SW480 (cell line): ENCODE results near the gene ARID2.
A peak's percentile ranks its signal among the peaks of the same experiment; 100 is the strongest.

Experiments used
- DNase-seq: peaks from one replicate; pipeline ENCODE4 v3.0.0-alpha.2; 2016; ENCODE audit warnings: low spot score

ARID2 gene

GRCh38 chr12:45877069-45877468 lies 147.6 kb downstream of the ARID2 start:
- no peak for DNase-seq

- no peak for DNase-seq
These were observed 149.2 kb downstream of the ARID2 start for GRCh38 chr12:45878630-45879255.

DNA sequence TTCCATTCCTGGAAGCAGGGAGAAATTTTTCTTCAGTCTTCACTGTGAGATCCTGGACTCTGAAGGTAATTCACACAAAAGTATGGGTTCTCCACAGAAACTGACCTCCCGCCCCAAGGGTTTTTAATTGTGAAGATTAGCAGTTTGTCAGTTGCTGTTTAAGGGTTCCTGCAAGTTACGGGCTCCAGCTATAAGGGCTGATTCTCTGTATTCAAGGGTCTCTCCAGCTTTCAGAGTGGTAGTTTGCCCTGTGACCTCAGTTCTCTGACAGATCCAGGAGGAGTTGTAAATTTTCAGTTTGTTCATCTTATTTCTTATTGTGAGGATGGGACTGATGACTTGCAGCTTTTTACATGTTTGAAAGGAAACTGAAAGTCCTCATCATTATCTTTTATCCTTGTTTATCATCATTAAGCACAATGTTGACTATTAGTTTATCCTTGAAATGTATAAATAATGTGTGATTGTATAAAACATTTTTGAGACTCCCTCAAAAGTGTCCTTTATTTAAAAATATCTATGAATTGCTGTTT lies 149.9 kb downstream of the ARID2 start:
- no peak for DNase-seq

- no peak for DNase-seq
These were observed 151.0 kb downstream of the ARID2 start for GRCh38 chr12:45880533-45880932.

- no peak for DNase-seq
These were observed 153.7 kb downstream of the ARID2 start for GRCh38 chr12:45883187-45883586.

GRCh38 chr12:45886685-45887084 lies 157.2 kb downstream of the ARID2 start:
- no peak for DNase-seq

DNA sequence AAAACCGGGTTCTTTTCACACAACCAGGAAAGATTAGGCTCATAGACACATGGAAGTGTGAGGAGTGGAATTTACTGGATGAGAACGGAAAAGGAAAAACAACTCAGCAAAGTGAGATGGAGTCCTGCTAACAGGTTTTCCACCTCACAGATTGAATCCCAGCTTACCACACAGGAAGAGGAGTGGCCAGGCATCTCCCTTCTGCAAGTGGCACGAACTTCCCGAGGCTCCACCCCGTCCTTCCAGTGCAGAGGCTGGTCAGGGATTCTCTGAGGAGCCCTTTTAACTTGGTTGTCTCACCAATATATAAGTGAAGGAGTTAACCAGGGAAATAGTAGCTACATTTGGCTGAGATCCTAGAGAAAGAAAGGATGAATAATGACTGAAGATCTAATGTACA lies 158.0 kb downstream of the ARID2 start:
- no peak for DNase-seq

DNA sequence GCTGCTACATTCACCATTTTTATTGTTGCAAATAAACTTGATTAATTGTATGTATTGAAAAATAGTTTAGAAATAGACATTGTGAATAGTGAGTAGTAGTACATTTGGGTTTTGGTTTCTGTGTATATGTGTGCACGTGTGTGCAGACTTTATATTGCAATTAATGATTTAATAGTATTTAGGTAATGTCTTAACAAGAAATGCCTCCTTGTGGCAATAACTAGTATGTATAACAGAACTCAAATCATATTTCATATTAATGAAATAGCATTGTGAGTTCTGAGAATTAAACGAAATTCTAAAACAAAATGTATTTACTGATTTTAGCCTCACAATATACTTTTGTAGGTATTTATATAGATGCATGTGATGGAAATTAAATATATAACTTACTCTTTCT lies 160.8 kb downstream of the ARID2 start:
- DNase-seq = no peak

- no peak for DNase-seq
These were observed 163.7 kb downstream of the ARID2 start for GRCh38 chr12:45893240-45893639.

- no peak for DNase-seq
These were observed 166.5 kb downstream of the ARID2 start for GRCh38 chr12:45895961-45896360.

GRCh38 chr12:45898094-45898493 lies 168.6 kb downstream of the ARID2 start:
- no peak for DNase-seq

DNA sequence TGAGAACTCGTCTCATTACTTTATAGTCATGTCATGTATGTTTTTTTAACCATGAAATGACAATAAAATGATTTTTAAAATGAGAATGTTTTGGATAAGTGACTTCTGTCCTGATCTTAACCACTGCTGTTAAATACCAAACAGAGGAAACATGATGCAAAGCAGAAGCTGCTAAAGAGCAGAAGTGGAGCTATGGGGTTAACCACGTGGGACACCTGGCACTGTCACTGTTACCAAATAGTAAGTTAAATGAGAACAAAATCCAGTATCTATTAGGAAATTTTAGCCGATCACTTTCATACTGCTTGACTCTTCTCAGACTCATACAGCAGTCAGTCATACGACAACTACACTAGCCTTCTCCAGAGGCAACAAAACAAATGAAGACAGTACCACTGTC lies 178.4 kb downstream of the ARID2 start:
- no peak for DNase-seq

- DNase-seq = no peak
These were observed 179.7 kb downstream of the ARID2 start for GRCh38 chr12:45909041-45909713.

GRCh38 chr12:45912774-45913173 lies 183.3 kb downstream of the ARID2 start:
- DNase-seq = no peak

DNA sequence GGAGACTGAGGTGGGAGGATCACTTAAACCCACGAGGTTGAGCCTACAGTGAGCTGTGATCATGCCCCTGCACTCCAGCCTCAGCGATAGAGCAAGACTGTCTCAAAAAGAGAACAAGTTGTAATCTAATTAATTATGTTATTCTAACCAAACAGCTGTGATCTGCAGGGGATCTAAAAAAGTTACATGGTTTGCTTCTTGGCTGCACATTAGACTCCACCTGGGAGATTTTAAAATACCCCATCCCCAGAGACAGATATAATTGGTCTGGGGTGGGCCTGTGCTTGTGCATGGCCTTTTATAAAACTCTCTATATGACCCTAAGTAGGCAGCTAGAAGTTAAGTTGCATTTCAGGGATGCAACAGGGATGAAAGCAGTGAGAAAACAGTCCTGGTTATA lies 184.1 kb downstream of the ARID2 start:
- DNase-seq = no peak

DNA sequence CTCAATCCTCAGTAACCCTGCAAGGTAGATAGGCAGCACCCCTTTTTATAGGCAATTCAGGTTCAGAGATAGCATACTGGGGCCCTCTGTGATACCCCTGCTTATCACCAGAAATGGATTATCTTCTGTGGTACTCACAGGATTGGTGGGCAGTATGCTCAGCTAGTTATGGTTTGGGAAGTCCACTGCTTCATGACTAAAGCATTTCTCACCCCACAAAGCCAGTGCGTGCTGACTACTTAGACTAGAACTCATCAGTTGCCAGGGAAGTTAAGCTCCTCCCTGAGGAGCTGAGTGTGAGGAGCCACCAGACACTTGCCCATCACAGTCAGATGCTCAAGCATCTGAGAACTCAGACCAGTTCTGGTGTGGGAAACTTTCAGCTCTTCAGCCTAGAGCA lies 184.6 kb downstream of the ARID2 start:
- DNase-seq = peak; percentile 3

DNA sequence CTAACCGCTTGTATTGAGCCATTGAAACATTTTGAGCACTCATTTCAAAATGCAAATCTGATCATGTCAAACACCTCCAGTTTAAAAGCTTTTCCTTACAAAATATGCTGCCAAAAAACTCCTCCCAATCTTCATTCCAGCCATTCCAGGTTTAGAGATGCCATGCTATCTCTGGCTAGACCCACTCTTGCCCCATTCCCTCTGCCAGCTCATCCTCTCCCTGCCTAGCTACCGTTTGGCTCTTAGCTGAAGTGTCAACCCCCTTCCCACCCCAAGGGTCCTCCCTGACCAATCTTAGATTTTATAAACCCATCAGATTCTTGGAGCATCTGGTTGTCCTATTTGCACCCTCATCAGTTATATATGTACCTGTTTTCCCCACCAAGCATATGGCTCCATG lies 185.9 kb downstream of the ARID2 start:
- no peak for DNase-seq

DNA sequence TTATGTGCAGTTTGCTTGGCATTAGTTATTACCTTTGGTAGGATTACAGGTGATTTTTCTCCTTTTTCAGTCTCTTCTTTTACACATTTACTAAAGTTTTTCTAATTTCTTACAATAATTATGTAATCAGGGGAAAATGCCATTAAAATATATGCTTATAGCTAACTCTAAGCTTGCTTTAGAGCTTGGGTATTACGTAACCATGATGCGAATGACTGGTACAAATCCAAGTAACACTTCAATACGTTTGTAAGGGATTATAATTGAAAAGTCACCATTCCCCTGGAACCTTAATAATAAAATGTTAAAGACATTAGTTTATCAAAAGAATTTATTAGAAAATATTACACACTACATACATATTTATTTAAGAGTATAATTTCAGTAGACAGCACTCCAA lies 189.3 kb downstream of the ARID2 start:
- DNase-seq = no peak

DNA sequence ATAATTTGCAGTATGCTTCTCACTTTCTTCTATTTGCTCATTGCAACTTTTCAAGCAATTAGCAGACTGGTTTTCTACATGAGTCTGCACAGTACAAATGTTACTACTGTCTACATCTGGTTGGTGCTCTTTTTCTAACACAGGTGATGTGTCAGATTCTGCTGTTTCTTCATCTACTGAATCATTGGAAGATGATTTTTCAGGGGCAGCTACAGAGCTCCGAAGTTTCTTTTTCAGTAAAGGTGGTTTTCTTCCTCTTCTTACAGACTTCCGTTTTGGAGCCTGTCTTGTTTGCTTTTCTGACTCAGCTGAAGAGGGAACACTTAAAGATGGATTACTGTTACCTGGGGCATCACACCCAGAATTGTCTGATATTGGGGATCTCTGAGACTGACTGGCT lies 198.8 kb downstream of the ARID2 start:
- no peak for DNase-seq

DNA sequence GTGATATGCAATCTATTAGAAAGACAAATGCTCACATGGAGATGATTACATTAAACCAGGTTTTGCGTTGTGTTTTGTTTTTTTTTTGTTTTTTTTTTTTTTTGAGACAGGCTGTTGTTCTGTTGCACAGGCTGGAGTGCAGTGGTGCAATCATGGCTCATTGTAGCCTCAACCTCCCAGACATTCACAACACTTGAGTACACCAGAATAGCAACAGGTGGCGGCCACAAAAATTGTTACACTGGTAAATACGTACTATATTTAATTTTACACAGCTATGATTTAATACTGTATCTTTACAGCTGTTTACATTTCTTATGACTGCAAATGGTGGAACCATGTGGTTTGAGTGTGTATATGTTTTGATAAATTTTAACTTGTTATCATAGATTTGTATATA lies 200.9 kb downstream of the ARID2 start:
- DNase-seq = no peak

DNA sequence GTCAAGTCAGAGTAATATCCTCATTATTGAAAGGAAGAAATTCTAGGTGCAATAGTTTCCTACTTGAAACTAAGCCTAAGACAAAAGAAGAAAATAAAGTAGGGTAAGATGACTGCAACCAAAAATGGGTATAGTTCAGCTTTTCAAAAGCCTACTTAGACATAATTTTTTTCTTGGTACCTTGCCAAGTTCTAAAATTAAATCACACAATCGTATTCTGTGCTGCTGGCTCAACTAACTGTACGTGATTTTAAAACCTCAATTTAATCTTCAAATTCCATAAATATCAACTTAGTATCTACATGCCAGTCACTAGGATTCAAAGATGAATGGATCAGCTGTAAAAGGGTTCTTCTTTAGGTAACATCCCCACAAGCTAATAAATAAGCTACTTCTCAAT lies 204.0 kb downstream of the ARID2 start:
- DNase-seq = no peak

DNA sequence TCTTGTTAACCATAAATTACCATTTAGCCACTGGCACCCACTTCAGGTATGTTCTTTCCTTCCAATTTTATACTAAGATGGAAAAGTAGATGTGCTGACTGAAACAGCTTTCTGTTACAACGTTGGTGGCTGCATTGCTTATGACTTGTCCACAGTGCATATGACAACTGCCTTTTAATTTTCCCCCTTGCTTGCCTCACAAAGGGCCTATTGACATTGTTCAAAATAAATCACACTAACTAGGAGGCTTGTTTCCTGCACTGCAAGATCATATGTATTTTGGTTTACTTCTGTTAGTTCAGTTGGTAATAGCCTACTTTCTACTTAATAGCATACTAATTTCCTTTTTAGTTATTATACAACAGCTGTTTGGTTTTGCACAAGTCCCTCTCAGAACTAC lies 205.4 kb downstream of the ARID2 start:
- no peak for DNase-seq

DNA sequence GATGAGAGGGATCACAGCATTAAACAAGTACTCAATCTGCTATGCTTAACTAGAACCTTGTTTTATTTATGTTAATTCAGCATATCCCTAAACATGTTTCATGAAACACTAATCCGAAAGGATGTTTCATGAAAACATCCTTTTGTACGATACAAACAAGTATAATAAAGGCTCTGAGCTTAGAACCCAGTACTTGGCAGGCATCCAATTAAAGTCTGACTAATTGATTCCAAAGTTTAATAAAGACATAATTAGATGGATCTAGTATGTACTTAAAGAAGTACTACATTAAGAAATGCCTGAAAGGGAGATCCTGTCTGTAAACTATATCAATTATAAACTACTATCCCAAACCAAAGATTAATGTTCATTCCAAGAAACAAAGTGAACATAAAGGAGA lies 209.1 kb downstream of the ARID2 start:
- no peak for DNase-seq

DNA sequence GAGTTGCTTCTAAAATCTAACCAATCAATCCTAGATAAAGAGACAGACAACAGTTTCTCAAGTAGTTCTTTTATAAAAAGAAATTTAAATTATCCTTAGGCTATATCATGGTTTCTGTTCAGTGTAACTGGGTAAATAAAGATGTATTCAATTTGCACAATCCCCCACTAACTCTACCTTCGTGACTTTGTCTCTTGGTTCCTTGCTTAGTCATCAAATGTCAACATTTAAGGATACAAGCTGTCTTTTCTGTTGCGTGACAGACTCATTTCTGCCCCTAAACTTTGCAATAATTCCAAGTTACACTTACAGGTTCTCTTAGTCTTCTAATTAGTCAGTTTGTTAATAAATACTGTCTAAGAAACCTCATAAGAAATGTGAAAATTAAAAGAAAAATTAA lies 210.3 kb downstream of the ARID2 start:
- no peak for DNase-seq
